Measurements from ENCODE around the gene CHMP4A.

CHMP4A gene, protein sequence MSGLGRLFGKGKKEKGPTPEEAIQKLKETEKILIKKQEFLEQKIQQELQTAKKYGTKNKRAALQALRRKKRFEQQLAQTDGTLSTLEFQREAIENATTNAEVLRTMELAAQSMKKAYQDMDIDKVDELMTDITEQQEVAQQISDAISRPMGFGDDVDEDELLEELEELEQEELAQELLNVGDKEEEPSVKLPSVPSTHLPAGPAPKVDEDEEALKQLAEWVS

DNA sequence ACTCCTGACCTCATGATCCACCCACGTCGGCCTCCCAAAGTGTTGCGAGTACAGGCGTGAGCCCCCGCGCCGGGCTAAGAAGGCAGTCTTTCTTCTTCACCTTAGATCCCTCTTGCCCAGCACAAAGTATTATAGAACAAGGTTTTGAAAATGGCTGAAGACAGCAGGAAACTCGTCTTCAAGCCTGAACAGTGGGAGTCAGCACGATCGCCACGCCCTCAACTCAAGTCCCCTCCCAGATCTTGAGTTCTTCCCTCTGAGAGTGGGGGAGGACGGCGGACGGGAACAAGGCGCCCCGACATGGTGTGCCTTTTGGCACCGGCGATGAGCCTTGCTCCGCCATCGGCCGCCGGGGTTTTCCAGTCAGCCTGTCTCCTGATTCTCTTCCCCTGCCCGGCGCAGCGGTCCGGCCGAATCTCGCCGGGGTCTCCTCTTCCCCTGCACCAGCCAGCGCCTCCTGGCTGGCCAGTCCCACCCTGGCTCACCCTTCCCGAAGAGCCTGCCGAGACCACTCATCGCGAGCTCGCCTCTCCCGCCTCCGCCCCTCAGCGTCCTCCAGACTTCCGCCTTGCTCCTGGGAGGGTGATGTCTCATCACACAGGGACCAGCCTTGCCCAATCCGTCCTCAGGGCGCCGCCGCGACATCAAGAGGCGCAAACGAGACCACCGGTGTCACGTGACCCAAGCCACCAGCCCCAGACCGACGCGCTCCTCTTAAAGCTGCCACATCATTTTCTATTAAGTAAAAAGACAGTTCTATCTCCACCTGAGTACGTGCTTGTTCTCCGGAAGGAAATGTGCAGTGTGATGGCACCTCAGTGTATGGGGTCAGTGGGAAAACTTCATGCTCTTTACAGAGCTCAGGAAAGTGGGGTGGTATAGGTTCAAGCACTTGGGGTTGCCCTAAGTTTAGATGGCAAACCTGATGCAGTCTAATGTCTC is at the start of gene CHMP4A:
CHMP4A (minus strand) TSS at position 565 of the 942 bp plus-strand sequence; CDS start at position 516, 49 bp downstream.
- Mint-ChIP-seq H3K4me1 (peaks cover 50% of the 10 kb centered on the region), H3K36me3 (ENCODE audit: low read depth) (peaks cover 41% of the 10 kb centered on the region), H3K27me3 (peaks cover 2% of the 10 kb centered on the region), H3K4me3 (peak within 1 kb of the TSS; percentile 99), H3K9me3 (no peaks in the 10 kb centered on the region), H3K27ac (peak within 1 kb of the TSS; percentile 99)
- DNase-seq: peak; percentile 97
- peak; percentile 90 for ATAC-seq

DNA sequence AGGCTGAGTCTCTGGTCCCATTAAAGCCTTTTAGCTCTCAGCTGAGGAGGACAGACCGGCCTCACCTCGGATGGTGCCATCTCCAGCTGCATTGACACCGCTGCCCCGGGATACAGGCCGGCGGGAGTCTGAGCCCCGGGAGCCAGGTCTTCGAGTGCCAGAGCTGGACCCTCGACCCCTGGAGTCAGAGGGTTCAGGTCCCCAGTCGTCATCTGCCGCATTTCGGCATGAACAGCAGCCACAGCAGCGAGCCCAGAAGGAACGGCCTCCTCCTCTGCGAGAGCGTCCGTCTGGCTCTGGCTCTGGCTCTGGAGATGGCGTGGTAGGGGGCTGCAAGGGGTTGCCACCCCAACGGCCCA is 48.7 kb upstream of the CHMP4A start:
- no peaks in the 10 kb centered on the region for H3K4me1 Mint-ChIP-seq
- no peak for DNase-seq
- H3K27ac Mint-ChIP-seq: no peak overlapping the region
- peaks cover 14% of the 10 kb centered on the region for H3K36me3 Mint-ChIP-seq (ENCODE audit: low read depth)
- ATAC-seq: no peak
- H3K27me3 Mint-ChIP-seq: no peaks in the 10 kb centered on the region
- H3K9me3 Mint-ChIP-seq: no peaks in the 10 kb centered on the region
- no peak overlapping the region for H3K4me3 Mint-ChIP-seq

DNA sequence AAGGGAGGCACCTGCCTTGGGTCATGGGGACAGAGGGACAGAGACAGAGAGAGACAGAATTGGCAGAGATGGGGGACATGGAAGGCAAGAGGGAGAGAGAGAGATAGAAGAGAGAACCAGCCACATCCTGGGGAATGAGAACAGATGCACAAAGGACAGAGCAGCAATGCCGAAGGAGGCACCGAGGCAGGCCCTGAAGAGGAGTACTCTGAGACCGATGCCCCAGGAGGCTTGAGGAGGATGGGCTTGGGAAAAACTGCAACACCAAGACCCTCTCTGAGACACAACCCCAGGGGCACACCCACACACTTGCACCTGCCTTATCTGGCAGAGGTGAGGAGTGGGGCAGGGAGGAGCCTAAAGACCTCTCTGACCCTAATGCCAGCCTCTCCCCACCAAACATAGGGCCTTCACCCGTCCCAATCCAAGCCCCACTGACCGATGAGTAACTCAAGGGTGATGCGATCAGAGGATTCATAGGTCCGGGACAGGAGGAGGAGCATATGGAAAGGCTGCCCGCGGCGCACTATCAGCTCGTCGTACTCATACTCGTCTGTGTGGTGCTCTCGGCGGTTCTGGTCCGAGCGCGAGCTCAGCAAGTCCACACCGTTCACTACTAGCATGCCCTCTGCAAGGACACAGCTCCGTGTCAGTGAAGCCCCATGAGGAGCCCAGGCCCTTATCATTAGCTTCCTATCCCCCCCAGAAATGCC is 48.1 kb upstream of the CHMP4A start:
- H3K4me3 Mint-ChIP-seq: no peak overlapping the region
- H3K36me3 Mint-ChIP-seq (ENCODE audit: low read depth): peaks cover 9% of the 10 kb centered on the region
- H3K27me3 Mint-ChIP-seq: no peaks in the 10 kb centered on the region
- ATAC-seq (no peak), DNase-seq (no peak)
- H3K27ac Mint-ChIP-seq: no peak overlapping the region
- no peaks in the 10 kb centered on the region for H3K4me1 Mint-ChIP-seq
- H3K9me3 Mint-ChIP-seq: no peaks in the 10 kb centered on the region

DNA sequence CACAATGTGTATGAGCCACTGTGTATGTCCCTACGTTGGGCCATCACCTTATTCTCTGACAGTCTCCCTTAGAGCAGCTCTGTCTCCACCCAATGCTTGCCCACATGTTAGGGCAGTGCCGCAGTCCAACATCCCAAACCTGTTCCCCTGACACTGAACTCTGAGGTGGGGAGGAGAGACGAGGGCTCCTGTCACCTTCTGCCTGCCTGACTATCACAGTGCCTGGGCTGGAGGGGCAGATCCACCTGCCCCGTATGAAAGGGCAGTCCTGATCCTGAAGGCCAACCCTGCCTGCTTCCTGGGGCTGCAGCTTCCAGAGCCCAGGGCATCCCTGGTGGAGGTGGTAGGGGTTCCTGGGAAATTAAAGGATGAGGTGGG is 47.5 kb upstream of the CHMP4A start:
- Mint-ChIP-seq H3K9me3 (no peaks in the 10 kb centered on the region), H3K4me1 (no peaks in the 10 kb centered on the region), H3K4me3 (no peak overlapping the region), H3K27me3 (no peaks in the 10 kb centered on the region), H3K36me3 (ENCODE audit: low read depth) (peaks cover 6% of the 10 kb centered on the region), H3K27ac (no peak overlapping the region)
- ATAC-seq: no peak
- no peak for DNase-seq

DNA sequence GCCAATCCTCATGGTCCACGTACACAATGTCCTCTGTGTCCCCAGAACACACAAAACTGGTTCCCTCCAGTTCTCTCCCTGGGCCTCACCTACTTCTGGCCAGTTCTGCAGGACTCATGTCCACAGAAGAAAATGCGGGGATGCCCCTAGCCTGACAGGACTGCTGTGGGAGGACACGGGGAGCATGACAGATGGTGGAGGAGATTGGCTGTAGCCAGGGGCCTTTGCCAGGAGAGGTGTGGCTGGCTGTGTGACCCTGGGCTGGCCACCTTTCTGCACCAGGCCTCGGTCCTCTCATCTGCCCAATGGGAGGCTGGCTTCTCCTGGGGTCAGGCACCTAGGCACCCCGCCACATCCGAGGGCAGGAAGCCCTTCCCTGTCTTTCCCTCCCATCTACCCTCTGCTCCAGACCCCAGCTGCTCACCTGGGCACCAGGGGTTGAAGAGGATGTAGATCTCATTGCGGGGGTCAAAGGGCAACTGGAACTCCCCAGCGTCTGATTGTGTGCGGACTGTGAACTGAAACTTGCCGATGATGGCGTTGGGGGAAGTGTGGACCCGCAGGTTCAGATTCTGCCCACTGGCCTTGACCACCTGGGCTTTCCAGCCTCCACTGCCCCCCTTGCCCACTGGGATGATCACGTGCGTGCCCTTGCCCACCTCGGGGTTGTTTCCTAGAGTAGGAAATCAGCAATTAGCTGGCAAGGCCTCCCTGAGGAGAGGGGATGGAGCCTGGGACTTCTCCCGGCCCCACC is 46.9 kb upstream of the CHMP4A start:
- Mint-ChIP-seq H3K36me3 (ENCODE audit: low read depth) (peaks cover 6% of the 10 kb centered on the region), H3K27ac (no peak overlapping the region), H3K4me3 (no peak overlapping the region), H3K4me1 (no peaks in the 10 kb centered on the region), H3K27me3 (no peaks in the 10 kb centered on the region), H3K9me3 (no peaks in the 10 kb centered on the region)
- ATAC-seq (no peak), DNase-seq (no peak)

DNA sequence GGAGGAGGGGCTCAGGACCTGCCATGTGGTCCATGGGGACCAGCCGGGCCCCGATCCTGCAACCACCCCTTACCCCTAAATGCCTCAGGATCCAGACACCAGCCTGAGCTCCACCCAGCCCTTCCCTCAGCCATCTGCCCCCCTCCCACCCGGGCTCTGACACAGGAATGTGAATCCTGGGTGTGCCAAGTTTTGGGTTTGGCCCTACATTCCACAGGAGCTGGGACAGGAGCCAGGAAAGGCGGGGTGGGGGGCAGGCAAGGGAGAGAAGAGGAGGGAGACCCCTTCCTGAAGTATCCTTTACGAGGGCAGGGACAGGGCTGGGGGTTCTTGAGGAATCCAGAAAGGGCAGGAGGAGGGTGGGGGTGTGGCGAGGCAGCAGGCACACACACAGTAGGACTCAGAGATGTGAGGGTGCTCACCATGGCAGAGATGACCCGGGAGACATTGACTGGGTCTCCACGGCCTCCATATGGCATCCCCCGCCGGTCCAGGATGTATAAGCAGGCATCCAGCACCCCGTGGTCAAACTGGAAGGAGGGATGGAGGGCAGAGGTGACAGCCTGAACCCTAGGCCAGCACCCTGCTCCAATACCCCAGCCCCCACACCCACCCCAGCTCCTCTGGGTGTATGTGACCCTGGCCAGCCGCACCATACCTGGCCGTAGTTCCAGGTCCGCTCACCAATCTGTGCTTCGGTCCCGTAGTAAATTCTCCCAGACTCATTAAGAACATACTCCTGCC is 46.2 kb upstream of the CHMP4A start:
- Mint-ChIP-seq H3K36me3 (ENCODE audit: low read depth) (peaks cover 3% of the 10 kb centered on the region), H3K9me3 (no peaks in the 10 kb centered on the region), H3K4me3 (no peak overlapping the region), H3K27ac (no peak overlapping the region), H3K4me1 (no peaks in the 10 kb centered on the region), H3K27me3 (no peaks in the 10 kb centered on the region)
- no peak for ATAC-seq
- DNase-seq: no peak

DNA sequence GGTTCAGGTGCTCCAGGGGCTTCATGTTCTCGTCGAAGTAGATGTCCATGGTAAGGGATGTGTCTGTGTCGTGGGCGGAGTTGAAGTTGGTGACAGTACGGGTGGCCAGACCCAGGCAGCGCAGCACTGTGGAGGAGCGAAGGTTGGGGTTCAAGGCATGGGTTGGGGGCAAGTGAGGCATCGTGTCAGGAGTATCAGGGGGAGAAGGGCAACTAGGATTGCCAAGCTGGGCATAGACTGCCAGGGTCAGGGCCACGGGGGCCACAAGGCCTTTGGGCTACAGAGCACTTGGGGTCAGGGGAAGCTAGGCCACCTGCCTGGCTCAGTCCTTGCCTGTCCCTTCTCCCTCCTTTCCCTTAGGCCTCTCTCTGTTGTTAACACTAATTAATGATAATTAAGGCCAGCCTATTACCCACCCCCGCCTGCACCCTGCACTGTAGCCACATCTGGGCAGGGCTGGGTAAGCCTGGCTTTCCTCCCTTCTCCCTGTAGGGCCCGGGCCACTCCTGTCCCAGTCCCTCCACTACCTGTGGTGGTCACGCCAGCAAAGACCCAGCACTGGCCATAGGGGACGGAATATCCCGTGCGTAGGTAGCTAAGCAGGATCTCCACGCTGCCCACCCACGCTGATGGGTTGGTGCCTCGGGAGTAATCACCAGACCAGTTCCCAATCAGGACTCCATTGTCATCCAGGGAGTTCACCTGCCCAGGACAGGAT is 45.4 kb upstream of the CHMP4A start:
- Mint-ChIP-seq H3K9me3 (no peaks in the 10 kb centered on the region), H3K4me3 (no peak overlapping the region), H3K27ac (no peak overlapping the region), H3K27me3 (no peaks in the 10 kb centered on the region), H3K36me3 (ENCODE audit: low read depth) (peaks cover 3% of the 10 kb centered on the region), H3K4me1 (no peaks in the 10 kb centered on the region)
- DNase-seq (no peak), ATAC-seq (no peak)

DNA sequence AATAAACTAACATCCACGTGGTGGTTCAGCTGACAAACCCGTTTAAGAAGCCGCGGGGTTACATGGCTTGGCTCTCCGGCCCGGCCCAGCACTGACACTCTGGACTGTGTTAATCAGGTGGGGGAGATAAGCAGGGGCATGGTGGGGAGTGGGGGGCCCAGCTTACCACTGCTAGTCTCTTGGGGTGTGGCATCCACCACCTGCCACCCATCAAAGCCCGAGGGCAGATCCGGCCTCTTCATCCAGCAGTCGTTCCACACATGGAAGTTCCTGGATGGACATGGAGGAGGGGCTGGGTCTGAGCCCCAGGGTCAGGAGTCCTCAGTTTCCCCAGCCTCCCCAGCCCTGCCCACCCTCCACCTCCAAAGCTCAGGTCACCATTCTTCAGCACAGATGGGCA is 44.8 kb upstream of the CHMP4A start:
- H3K36me3 Mint-ChIP-seq (ENCODE audit: low read depth): peaks cover 3% of the 10 kb centered on the region
- no peaks in the 10 kb centered on the region for H3K9me3 Mint-ChIP-seq
- H3K27ac Mint-ChIP-seq: no peak overlapping the region
- no peaks in the 10 kb centered on the region for H3K4me1 Mint-ChIP-seq
- H3K4me3 Mint-ChIP-seq: no peak overlapping the region
- H3K27me3 Mint-ChIP-seq: no peaks in the 10 kb centered on the region
- ATAC-seq: no peak
- DNase-seq: no peak

DNA sequence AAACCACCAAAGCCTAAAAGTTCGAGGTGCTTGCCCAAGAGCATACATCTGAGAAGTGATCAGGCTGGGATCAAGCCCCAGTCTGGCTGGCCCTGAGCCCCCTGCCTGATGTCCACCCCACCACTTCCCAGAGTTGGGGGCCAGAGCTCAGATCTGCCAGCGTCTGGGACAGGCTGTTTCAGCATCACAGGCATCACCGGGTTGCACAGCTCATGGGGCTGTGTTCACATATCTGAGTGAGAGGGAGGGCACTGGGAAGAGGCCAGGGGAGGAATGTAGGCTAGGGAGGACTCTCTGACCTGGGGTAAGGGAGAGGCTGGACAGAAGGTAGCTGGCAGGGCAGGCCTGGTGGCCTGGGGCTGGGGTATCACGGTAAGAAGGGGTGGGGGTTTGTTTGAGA is 43.7 kb upstream of the CHMP4A start:
- Mint-ChIP-seq H3K27ac (no peak overlapping the region), H3K4me1 (no peaks in the 10 kb centered on the region), H3K27me3 (no peaks in the 10 kb centered on the region), H3K36me3 (ENCODE audit: low read depth) (peaks cover 1% of the 10 kb centered on the region), H3K4me3 (no peak overlapping the region), H3K9me3 (no peaks in the 10 kb centered on the region)
- ATAC-seq (no peak), DNase-seq (no peak)

DNA sequence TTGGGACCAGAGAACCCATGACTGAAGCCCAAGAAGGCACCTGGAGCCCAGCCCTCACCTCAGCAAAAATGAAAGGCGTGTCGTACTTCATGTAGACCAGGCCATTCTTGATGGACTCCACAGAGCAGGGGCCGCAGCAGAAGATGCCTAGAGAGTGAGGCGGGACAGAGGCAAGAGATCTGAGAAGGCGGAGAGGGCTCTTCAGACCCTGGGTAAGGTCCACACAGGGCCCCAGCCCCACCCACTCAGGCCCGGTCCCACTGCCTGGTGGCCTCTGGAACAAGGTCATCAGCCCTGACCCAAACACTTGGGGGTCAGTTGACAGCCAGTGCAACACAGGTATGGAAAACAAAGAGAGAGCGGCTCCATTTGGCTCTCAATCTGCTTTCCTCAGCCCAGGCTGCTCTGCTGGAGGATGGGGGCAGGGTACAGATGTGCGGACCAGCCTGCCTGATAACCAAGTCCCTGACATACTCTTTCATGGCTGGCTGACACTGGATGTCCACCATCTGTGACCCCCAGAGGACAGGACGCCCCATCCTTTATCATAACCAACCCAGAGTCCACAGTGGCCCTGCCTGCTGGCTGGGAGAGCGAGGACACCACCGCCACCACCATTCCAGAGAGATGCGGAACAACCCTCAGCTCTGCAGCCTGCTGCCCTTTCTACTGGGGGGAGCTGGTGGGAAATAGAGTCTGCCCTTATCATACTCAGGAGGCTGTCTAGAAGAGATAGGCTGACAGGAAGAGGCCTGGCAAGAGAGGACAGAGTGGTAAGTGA is 42.8 kb upstream of the CHMP4A start:
- no peaks in the 10 kb centered on the region for H3K9me3 Mint-ChIP-seq
- H3K36me3 Mint-ChIP-seq (ENCODE audit: low read depth): peaks cover 1% of the 10 kb centered on the region
- H3K27ac Mint-ChIP-seq: no peak overlapping the region
- ATAC-seq: no peak
- no peaks in the 10 kb centered on the region for H3K27me3 Mint-ChIP-seq
- no peak for DNase-seq
- H3K4me1 Mint-ChIP-seq: peaks cover 5% of the 10 kb centered on the region
- no peak overlapping the region for H3K4me3 Mint-ChIP-seq

DNA sequence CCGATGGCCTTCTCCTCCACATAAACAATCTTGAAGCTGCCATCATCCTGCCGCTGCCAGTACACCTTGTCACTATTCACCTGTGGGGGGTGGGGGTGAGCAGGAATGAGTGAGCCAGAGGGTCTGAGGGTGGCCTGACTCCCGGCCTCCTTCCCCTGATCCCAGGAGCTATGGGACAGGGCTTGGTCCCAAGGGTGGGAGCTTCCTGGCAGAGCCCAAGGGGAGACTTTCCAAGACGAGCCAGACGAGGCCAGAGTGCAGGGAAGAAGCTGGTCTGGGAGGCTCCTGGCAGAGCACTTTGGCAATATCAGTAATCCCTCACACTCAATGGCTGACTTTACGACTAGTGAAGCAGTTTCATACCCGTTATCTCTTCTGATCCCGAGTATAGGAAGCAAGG is 42.1 kb upstream of the CHMP4A start:
- Mint-ChIP-seq H3K4me3 (no peak overlapping the region), H3K27me3 (no peaks in the 10 kb centered on the region), H3K9me3 (no peaks in the 10 kb centered on the region), H3K27ac (no peak overlapping the region), H3K36me3 (ENCODE audit: low read depth) (no peaks in the 10 kb centered on the region), H3K4me1 (peaks cover 6% of the 10 kb centered on the region)
- ATAC-seq (no peak), DNase-seq (no peak)

DNA sequence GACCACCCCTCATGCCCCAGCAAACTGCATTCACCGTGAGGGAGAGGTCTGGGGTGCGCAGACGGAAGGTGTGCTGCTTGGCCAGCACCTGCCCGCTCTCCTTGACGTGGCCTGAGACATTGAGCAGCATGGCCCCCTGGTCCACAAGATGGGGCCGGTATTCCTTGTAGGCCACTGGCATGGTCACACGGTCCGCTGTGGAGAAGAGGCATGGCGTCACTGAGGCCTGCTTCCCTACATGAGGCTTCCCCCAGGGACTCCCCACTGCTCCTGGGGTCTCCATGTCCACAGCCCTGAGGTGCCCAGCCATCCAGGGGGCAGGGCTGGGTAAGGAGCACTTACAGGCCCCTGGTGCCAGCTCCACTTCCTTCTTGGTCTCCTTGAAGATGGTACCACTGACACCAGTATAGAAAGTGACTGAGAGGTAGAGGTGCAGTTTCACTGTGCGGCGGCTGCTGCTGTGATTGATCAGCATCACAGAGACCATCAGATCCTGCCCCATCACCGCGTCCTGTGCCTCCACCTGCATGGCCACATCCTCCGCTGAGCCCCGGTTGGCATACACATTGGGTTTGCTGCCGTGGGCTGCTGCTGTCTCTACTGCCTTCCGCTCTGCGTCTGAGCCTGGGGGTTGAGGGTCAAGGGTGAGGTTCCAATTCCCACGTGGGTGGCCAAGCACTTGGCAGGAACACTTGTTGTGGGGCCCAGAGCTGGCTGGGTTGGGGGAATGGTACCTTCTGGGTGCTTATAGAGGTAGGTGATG is 41.5 kb upstream of the CHMP4A start:
- H3K27ac Mint-ChIP-seq: no peak overlapping the region
- no peaks in the 10 kb centered on the region for H3K36me3 Mint-ChIP-seq (ENCODE audit: low read depth)

More for the DNA sequence above, 41.5 kb upstream of the CHMP4A start:
- Mint-ChIP-seq H3K9me3 (no peaks in the 10 kb centered on the region), H3K4me3 (no peak overlapping the region), H3K4me1 (peaks cover 10% of the 10 kb centered on the region), H3K27me3 (no peaks in the 10 kb centered on the region)
- DNase-seq: no peak
- no peak for ATAC-seq

All from activated naive CD8-positive, alpha-beta T cell treated with anti-CD3 and anti-CD28 coated beads, Interleukin-2, amount 50 U/mL, for 24 hours (primary cell).